Suppressor macrophage (primary cell): ENCODE measurements around the gene NGEF.
A peak's percentile ranks its signal among the peaks of the same experiment; 100 is the strongest.

Experiments used
- DNase-seq, 4 experiments: peaks; one replicate each; pipeline ENCODE4 v3.0.0-alpha.2; 2020 to 2022

The NGEF gene

DNA sequence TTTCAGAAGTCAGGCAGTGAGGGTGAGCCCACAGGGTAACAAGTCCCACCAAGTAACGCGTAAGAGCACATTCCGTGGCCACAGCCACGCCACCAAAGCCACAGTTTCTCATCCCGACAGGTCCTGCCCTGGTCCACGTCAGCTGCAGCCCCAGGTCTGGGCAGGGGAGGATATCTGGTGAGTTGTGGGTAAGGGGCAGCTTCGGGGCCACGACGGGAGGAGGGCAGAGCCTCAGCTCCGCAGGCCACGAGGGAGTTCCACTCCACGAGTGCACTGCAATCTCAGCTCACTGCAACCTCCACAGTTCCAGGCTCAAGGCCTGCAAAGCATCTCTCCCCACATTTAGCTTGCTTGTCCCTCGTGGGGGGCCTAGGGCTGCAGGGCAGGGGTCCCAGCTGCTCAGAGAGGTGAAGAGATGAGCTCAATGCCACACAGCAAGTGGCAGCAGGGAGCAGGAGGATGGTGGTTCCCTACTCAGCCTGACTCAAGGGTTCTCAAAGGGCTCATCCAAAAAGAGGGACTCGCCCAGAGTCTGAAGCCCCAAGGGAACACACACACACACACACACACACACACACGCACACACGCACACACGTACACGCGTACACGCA, 130.4 kb downstream of the NGEF start:
- DNase-seq = no peak

DNA sequence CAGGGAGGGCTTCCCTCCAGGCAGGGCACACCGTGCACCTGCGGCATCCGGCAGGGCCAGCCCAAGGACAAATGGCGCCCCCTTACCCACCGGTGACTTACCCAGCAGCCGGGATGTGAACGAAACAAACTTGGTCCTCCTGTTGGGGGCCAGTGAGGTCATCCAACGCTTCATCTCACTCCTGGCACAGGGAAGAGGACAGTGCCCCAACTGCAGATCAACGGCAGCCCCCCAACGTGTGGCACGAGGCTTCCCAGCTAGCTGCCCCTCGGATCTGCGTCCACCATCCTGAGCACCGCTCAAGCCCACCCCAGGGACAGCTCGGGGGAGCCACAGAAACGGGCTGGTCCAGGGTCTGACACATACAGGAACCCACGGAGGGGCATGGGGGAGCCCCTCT, 131.0 kb downstream of the NGEF start:
- no peak for DNase-seq

DNA sequence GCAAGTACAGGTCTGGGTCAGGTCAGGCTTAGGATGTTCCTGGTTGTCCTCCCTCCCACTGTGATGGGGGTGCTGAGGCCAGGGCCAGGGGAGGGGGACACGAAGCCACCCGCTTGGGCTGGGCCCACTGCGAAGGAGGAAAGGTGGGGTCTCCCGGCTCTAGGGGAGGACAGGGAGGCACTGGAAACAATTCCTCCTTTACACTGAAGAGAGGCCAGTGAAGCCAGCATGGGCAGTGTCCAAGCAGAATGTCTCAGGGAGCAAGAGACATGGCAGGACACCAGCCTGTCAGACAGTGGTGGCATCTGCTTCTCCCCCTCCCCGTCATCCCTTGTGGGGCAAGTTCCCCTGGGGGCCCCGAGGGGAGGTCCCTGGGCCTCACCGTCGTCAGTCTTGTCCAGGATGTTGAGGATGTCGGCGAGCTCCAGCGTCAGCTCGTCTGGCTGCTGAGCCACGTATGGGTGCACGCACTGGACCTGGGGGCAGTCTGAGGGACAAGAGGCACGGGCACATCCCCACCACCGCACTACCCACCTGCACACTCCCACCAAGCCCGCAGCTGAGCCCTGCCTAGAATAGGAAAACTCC, 132.2 kb downstream of the NGEF start:
- no peak for DNase-seq

DNA sequence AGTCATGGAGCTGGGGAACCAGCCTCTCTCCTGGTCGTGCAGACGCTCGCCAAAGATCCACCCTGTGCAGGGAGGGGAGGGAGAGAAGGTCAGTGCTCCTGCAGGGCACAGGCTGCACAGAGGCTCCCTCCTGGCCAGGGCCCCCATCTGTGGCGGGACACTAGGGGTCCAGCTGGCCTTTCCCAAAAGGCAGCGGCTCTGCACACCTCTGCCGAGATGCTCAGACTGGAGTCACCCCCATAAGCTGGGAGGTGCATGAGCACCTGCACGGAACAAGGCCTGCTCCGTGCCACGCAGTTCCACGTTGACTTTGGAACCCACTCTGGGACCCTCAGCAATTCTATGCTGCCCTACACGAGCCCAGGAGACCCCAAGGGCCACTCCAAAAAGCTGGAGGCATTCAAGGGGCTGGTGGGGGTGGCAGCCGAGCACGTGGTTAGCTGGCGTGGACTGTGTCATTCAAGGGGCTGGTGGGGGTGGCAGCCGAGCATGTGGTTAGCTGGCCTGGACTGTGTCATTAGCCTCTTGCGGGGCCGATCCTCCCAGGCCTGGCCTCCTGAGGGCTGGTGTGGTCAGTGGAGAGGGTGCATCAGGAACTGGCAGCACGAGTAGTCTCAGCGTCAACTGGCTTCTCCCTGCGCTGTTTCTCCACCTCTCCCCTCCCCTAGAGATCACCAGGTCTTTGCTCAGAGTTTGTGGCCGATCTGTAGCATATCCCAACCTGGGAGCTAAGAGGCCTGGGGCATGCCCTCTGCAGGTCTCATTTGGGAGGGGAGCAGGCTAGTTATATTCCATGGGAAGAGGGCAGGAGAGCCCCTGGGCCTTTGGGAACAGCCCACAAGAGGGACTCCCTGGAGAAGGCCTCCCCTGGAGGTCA, 133.2 kb downstream of the NGEF start:
- DNase-seq = no peak

DNA sequence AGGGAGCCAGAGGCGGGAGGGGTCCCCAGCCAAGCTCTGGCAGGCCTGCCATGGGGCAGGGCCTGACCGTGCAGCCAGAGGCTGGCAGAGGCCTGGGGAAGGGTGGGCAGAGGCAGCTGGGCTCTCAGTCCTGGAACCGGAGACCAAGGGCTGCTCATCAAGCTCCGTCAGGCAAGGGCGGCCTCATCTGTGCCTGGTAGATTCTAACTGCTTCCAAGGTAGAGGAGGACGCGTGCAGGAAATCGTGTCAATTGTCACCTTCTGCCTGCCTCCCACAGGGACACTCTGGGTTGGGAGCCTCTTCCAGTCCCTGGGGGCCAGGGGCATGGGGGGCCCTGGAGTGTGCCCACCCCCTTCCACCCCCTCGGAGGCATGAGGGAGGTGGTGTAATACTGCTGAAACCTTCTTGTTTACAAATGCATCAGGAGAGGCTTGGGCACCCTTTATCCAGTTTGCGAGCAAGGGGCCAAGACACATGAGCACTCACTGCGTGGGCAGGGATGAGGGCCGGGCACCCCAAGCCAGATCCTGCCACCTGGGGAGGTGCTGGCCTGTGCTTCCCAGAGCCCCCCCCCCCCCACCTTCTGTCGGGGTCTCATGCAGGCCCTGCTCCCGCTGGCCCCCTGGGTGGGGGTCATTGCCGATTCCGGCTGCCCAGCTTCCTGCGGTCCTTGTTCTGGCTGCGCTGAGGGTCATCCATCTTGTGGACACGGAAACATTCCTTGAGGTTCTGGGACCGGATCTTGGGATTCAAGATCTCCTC, 134.0 kb downstream of the NGEF start:
- DNase-seq = no peak

DNA sequence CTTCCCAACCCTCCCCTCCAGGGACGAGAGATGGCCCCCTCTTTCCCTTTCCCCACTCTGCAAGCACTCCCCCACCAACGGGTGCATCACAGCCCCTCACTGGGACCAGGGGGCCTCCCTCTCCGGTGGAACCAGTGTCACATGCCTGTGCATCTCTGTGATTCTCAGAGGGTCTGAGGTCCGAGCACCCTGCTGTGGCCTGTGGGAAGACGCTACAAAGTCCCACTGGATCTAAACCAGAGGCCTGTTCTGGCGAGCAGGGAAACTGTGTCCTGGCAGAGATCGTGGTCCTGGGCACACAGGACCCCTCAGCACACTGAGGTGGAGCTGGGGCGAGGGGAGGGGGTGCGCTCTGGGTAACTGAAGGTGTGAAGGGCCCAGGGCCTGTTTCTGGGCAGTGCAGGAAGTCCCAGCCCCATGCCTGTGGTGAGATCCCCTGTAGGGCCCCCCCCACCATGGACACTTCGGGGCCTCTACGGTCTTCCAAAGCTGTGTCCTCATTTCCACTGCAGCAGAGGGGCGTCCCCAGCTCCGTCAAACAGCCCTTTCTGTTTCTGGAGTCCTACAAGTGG, 135.0 kb downstream of the NGEF start:
- no peak for DNase-seq

DNA sequence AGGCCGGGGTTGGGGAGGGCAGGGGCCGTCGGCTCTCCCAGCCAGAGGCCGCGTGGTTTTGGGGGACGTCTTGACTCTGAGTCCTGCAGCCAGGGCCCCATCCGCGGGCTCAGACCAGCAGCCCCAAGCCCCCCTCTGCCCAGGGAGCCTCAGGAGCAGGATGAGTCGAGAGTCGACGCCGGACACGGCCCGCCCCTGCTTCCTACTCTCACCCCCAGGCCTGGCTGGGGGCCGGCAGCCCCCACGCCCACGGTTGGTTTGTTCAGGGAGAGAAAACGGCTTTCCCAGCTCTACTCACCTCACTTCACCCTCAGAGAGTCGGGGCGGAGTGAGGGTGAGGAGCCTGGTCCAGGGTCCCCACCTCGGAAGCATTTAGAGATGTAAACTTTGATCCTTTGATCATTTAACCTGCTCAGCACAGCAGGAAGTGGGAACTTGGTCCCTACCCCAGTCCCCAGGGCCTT, 136.0 kb downstream of the NGEF start:
- no peak for DNase-seq

DNA sequence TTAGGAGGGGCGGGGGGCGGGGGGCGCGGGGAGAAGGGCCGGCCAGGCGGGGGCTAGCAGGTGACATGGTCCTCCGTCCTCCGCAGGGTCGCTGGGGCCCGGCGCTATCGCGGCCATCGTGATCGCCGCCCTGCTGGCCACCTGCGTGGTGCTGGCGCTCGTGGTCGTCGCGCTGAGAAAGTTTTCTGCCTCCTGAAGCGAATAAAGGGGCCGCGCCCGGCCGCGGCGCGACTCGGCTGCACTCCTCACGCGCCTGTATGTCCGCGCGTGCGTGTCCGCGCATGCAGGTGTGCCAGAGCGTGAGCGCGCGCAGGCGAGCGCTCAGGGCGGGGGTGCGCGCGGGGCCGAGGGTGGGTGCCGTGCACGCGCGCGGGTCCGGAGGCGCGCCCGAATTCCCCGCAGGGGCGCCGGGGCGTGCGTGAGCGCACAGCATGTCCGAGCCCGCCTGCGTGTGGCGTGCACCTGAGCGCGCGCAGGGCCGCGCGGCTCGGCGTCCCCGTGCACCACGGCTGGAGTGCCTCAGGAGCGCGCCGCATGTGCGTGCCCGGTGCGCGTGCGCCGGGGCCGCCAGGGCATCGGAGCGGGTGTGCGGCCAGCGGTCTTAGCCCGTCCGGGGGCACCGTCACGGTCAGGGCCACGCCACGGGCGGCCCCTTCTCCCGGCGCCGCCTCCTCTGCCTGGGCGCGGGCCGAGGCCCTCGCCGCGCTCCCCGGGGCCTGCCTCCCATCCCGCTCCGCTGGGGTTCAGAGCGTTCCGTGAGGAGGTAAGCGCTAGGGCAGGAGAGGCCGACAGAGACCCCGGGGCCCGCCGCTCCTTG, 136.7 kb downstream of the NGEF start:
- peak in 2 of 4 experiments; percentile 17 to 39 for DNase-seq

DNA sequence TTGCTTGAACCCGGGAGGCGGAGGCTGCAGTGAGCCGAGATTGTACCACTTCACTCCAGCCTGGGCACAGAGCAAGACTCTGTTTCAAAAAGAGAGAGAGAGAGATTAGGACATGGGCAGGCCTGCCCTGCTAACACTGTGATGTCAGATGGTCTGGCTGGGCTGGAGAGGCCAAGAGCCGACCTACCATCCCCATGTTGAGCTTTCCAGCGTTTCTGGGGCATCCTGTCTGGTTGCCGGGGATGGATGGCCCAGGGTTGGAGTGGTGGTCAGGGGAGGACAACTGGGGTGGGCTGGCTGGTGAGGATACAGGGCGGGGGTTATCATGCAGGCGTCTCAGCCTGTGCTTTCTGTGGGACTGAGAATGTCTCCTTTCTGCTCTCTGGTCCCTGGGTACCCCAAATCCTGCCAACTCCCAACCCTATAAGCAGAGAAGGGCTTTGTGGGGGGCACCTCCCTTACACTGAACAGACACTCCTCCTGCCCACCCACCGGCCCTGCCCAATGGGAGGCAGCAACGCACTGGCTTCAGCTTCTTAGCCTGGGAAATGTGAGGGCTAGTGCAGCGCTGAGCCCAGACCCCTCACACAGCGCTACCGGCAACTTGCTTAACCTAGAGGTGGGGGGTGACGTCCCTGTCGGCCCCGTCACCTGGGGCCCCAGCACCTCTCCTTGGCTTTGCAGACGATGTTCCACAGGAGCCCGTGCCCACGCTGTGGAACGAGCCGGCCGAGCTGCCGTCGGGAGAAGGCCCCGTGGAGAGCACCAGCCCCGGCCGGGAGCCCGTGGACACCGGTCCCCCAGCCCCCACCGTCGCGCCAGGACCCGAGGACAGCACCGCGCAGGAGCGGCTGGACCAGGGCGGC, 137.6 kb downstream of the NGEF start:
- DNase-seq = no peak

DNA sequence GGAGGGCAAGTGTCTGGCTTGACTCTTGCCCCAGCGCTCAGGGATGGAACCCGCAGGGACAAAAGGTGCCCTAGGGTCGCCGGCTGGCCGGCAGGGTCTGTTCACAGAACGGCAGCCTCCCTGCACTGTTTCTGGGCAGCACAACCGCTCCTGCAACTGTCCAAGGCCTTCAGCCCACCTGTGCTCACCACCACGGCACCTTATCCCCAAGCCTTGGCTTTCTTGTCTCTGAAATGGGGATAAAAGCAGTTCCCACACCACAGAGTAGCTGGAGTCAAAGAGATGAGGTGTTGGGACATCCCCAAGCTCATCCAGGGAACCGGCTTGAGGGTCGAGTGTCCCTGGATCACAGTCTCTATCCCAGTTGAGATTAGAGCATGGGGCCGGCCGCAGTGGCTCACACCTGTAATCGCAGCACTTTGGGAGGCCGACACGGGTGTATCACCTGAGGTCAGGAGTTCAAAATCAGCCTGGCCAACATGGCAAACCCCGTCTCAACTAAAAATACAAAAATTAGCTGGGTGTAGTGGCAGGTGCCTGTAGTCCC, 138.3 kb downstream of the NGEF start:
- no peak for DNase-seq

DNA sequence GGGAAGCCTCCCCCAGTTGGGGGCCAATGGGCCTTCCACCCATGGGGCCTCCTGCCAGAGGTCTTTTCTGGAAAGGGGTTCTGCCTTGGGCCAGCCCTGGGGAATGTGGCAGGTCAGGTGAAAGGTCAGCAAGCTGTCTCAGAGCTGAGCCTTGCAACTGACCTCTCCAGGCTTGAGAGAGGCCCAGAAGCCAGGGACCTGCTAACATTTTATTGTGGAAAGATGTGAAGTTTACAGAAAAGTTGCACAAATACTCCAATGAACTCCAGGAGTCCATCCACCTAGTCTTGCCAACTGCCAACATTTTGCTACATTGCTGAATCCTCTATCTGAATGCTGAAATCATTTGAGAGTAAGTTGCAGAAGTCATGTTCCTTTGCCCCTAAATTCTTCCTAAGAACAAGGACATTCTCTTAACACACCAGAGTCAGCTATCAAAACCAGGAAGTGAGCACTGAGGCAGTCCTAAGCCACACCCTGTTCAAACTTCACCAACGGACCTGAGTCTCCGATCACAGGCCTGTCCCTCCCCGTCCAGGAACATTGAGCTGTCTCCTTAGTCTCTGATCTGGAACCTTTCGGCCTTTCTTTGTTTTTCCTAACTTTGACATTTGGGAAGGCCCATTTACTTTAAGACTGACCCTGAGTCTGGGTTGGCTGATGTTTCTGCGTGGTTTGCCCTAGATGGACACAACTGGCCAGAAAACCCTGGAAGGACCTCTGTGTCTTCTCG, 139.0 kb downstream of the NGEF start:
- DNase-seq = peak; percentile 19 to 62 (median 49)

DNA sequence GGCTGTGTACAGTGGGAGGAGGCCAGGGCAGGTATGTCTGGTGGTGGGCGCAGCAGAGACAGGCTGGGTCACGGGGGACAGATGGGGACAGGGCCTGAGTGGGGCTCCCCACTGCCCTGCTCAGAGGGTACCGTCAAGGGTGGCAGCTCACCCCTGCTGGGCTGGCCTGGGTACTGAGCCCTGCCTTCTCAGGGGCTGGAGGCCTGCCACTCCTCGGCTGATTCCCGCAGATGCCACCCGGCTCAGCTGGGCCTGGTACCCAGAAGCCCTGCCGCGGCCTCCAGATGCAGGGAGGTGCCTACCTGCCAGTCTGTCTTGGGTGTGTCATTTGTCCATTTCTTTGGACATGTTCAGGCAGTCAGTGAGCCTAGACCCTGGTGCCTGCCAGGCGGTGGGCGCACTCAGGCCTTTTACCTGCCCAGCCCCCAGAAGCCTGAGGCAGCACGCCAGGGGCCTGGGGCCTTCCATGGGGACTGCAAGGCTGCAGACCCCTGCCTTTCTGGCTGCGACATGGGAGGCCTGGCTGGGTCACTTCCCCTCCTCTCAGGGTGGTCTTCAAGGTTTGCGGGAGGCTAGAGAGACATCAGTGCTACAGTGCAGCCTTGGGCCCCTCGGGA, 139.7 kb downstream of the NGEF start:
- DNase-seq = no peak

DNA sequence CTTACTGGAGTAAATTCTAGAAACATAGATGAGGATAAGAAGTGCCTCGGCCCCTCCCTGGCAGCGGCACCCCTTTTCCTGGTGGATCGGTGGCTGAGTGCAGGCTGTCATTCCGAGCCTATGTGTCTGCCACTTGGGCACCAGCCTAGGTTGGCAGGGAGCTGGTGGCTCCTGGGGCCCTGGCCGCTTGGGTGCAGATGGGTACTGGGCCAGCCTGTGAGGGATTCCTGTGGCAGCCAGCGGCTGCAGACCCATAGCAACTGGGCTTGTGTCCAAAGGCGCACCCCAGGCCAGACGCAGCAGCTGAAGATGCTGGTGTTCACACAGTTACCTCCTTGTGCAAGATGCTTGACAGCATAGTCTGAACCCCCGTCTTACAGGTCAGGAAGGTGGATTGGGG, 140.2 kb downstream of the NGEF start:
- no peak for DNase-seq

DNA sequence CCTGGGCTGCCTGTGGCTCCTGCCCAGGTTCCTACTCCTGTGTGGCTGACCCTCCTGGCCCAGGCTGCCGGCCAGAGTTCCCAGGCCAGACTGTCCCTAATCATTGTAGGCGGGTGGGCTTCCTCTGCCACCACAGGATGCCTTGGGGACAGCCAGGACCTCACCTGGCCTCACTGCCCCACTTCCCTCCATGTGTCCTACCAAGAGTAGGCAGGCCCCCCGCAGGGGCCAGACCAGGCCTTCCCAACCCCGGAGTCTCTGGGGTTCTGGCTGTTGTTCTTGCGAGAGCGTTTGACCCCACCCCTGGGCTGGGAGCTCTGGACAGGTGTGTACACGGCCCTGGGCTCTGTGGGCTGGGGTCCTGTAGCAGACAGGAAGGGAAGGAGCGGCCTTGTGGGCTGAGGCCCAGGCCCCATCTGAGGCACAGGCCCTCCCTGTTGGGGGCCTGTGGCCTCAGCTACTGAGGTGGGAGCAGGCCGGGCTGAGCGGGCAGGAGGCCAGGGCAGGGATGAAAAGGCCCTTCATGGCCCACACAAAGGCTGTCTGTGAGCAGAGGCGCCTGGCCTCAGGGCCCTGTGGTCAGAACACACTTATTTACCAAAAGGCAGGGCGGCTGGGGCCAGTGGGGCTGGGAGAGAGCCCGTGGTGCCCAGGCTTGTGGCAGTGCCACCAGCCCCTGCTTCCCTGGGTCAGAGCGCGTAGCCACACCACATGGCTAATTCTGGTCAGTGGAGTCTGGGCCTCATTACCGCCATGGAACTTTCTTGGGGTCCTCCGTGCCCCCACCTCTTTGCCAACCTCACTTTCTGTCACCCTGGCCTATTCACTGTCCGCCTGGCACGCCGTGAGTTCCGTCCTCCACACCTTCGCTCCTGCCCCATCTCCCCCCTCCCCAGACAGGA, 141.0 kb downstream of the NGEF start:
- DNase-seq = no peak

DNA sequence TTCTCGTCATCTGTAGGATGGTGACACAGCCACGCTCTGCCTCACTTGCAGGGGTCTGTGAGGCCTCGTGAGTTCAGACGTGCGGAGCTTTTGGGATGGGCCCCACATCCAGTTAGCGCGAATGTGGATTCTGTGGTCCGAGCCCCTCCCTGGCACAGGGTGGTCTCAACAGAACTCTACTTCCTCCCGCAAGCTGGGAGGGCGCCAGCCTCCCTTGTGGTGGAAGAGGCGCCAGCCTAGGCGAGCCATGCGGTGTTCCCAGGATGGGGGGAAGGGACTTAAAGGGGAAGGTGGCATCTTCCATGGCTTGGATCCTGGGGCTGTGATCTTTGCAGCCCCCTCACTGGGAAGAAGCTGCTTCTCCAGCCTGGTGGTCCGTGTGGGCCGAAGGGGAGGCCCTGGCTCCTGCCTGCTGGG, 141.6 kb downstream of the NGEF start:
- no peak for DNase-seq

DNA sequence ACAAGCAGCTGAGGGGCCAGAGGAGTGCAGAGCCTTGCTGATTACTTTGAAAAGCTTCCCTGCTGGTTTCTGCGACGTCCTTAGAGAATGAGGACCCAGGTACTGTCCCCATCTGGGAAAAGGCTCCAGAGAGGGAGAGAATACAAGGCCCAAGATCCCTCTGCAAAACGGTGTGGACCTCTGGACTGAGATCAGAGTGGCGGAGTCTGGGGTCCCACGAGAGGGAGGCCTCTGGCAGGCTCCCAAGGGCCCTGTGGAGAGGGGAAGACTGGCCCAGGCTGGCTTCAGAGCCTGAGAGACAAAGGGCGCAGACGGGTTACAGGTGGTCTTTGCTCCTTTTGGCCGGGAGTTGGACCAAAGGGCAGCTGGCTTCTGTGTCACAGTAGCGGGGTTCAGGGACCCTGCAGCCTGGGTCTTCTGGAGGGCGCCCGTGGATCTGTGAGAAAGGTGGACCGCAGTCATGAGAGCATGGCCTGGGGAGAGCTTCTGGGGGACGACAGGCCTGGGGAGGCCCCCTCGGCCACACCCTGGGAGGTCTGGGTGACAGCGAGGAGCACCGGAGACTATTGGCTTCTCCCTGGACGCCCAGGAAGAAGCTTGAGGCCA, 142.2 kb downstream of the NGEF start:
- no peak for DNase-seq

DNA sequence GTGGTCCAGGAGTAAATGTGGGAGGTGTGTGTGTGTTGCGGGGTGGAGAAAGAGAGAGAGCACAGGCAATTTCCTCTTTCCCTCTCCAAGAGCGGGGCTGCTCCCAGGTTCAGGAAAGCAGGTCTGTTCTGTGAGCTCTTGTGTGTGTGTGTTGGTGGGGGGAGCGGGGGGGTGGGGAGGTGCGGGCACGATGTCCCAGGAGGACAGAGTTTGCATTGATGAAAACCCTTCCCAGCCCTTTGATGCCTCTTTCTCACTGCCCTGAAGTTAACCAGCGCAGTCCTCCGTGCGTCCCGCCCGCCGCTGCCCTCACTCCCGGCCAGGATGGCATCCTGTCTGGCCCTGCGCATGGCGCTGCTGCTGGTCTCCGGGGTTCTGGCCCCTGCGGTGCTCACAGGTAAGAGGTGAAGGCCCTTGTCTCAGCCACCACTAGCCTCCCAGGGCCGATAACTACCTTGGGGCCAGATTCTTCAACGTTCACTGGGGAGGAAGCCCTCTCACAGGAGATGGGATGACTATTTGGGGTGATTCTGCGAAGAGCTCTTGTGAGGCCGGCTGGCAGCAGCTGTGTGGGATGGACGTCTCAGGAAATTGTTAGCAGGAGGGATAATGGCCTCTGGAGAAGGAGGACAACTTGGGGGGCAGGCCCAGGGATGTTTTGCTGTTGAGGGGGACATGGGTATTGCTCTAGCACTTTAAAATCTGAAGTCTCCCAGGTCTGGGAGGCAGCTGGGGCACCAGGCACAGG, 142.9 kb downstream of the NGEF start, which contains the start of gene SNORC:
Gene SNORC (plus strand): TSS at position 247 of the 748 bp plus-strand sequence. CDS start 78 bp downstream, at position 325.
- DNase-seq = no peak
